ENCODE results near the gene CDH23. TPM values are rescaled to one million over a fixed set of nuclear protein-coding genes. Genes with fewer than 3 reads are reported as not detected.

Gene CDH23
- total and polyA plus RNA-seq, 2 donors from 2014 or later: 1.1 to 6.4 TPM

- Histone ChIP-seq H3K27ac (ENCODE audit: low read depth in 2 of 2, low read length in 2 of 2) (no peak overlapping the region), H3K9ac (ENCODE audit: low read length in 3 of 3) (no peak overlapping the region), H3K9me3 (ENCODE audit: control insufficient read depth in 2 of 3, insufficient read depth in 1 of 3, low read length in 3 of 3) (no peaks in the 10 kb centered on the region), H3K4me1 (ENCODE audit: control insufficient read depth in 2 of 3, insufficient read depth in 2 of 3, low read depth in 1 of 3, low read length in 3 of 3) (peaks cover 0 to 3% (median 0%) of the 10 kb centered on the region in 3 donors), H3K4me3 (ENCODE audit: low read length in 3 of 3) (no peak overlapping the region), H3K36me3 (ENCODE audit: control insufficient read depth in 2 of 3, insufficient read depth in 3 of 3, low read length in 3 of 3) (peaks cover 0 to 7% (median 2%) of the 10 kb centered on the region in 3 donors), H3K27me3 (ENCODE audit: control insufficient read depth, insufficient read depth, low read length) (no peaks in the 10 kb centered on the region)
- DNase-seq (no peak), FAIRE-seq (no peak)
- intact Hi-C loops (cut with DNase I): no loop called here
- TF ChIP-seq CTCF (IDR thresholded peaks at IDR 0.05; ENCODE audit: borderline replicate concordance, extremely low read depth, insufficient read depth): no peak
These were observed 35.1 kb upstream of the CDH23 start for GRCh38 chr10:71361581-71361980.

- intact Hi-C loops (cut with DNase I): no loop called here
- no peak overlapping the region for H3K27ac ChIP-seq (ENCODE audit: low read depth in 2 of 2, low read length in 2 of 2)
- H3K4me3 ChIP-seq (ENCODE audit: low read length in 3 of 3): no peak overlapping the region
- H3K4me1 ChIP-seq (ENCODE audit: control insufficient read depth in 2 of 3, insufficient read depth in 2 of 3, low read depth in 1 of 3, low read length in 3 of 3): peaks cover 0 to 3% (median 0%) of the 10 kb centered on the region in 3 donors
- no peaks in the 10 kb centered on the region for H3K27me3 ChIP-seq (ENCODE audit: control insufficient read depth, insufficient read depth, low read length)
- no peak for FAIRE-seq
- H3K36me3 ChIP-seq (ENCODE audit: control insufficient read depth in 2 of 3, insufficient read depth in 3 of 3, low read length in 3 of 3): peaks cover 0 to 7% (median 2%) of the 10 kb centered on the region in 3 donors
- H3K9ac ChIP-seq (ENCODE audit: low read length in 3 of 3): no peak overlapping the region
- DNase-seq: no peak
- TF ChIP-seq CTCF (IDR thresholded peaks at IDR 0.05; ENCODE audit: borderline replicate concordance, extremely low read depth, insufficient read depth): no peak
- no peaks in the 10 kb centered on the region for H3K9me3 ChIP-seq (ENCODE audit: control insufficient read depth in 2 of 3, insufficient read depth in 1 of 3, low read length in 3 of 3)
These were observed 34.6 kb upstream of the CDH23 start for GRCh38 chr10:71362141-71362540.

- intact Hi-C loops (cut with DNase I): no loop called here
- TF ChIP-seq CTCF (IDR thresholded peaks at IDR 0.05; ENCODE audit: borderline replicate concordance, extremely low read depth, insufficient read depth): no peak
- no peaks in the 10 kb centered on the region for H3K4me1 ChIP-seq (ENCODE audit: control insufficient read depth in 2 of 3, insufficient read depth in 2 of 3, low read depth in 1 of 3, low read length in 3 of 3)
- no peak overlapping the region for H3K9ac ChIP-seq (ENCODE audit: low read length in 3 of 3)
- no peak overlapping the region for H3K4me3 ChIP-seq (ENCODE audit: low read length in 3 of 3)
- no peaks in the 10 kb centered on the region for H3K9me3 ChIP-seq (ENCODE audit: control insufficient read depth in 2 of 3, insufficient read depth in 1 of 3, low read length in 3 of 3)
- no peaks in the 10 kb centered on the region for H3K27me3 ChIP-seq (ENCODE audit: control insufficient read depth, insufficient read depth, low read length)
- H3K27ac ChIP-seq (ENCODE audit: low read depth in 2 of 2, low read length in 2 of 2): no peak overlapping the region
- H3K36me3 ChIP-seq (ENCODE audit: control insufficient read depth in 2 of 3, insufficient read depth in 3 of 3, low read length in 3 of 3): peaks cover 0 to 7% (median 2%) of the 10 kb centered on the region in 3 donors
- FAIRE-seq: no peak
- DNase-seq: no peak
These were observed 32.8 kb upstream of the CDH23 start for GRCh38 chr10:71363936-71364335.

- H3K9me3 ChIP-seq (ENCODE audit: control insufficient read depth in 2 of 3, insufficient read depth in 1 of 3, low read length in 3 of 3): no peaks in the 10 kb centered on the region
- H3K4me3 ChIP-seq (ENCODE audit: low read length in 3 of 3): no peak overlapping the region
- H3K9ac ChIP-seq (ENCODE audit: low read length in 3 of 3): no peak overlapping the region
- no peaks in the 10 kb centered on the region for H3K27me3 ChIP-seq (ENCODE audit: control insufficient read depth, insufficient read depth, low read length)
- no peak overlapping the region for H3K27ac ChIP-seq (ENCODE audit: low read depth in 2 of 2, low read length in 2 of 2)
- DNase-seq (no peak), FAIRE-seq (no peak)
- TF ChIP-seq CTCF (IDR thresholded peaks at IDR 0.05; ENCODE audit: borderline replicate concordance, extremely low read depth, insufficient read depth): no peak
- no peaks in the 10 kb centered on the region for H3K4me1 ChIP-seq (ENCODE audit: control insufficient read depth in 2 of 3, insufficient read depth in 2 of 3, low read depth in 1 of 3, low read length in 3 of 3)
- H3K36me3 ChIP-seq (ENCODE audit: control insufficient read depth in 2 of 3, insufficient read depth in 3 of 3, low read length in 3 of 3): peaks cover 0 to 4% (median 2%) of the 10 kb centered on the region in 3 donors
- intact Hi-C loops (cut with DNase I): no loop called here
These were observed 31.4 kb upstream of the CDH23 start for GRCh38 chr10:71365366-71365765.

Data from kidney (tissue), 14 donors.